ENCODE data around the gene RYR2. TPM values are rescaled to one million over a fixed set of nuclear protein-coding genes. Genes with fewer than 3 reads are reported as not detected.

RYR2 gene
- total and polyA plus RNA-seq, 2 experiments from 2014 or later = not detected

- H2AFZ ChIP-seq = no peak overlapping the region
- in situ Hi-C loops (cut with MboI) = no loop called here
Measured at GRCh38 chr1:236997882-236998281, 44.1 kb upstream of the RYR2 start.

DNA sequence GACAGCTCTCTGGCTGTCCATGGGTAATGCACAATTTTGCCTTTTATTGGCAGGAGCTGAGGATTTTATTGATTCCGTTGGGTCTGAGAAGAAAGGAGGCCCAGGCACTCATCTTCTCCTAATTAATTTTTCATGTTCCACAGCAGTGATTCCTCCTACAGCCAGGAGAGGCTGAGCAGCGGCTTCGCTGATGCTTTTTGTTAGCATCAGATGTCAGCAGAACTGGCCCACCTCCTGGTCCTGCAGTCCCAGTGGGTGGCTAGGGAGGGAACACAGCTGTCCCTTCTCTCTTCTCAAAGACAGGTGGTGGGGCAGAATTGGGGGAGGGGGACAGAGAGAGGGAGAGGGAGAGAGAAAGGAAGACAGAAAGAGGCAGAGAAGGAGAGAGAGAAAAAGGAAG is 43.4 kb upstream of the RYR2 start:
- Histone ChIP-seq H3K27ac (no peak overlapping the region), H3K79me2 (ENCODE audit: insufficient read depth) (no peaks in the 10 kb centered on the region), H3K27me3 (replicated peaks; ENCODE audit: insufficient read depth) (no peaks in the 10 kb centered on the region), H3K4me3 (no peak overlapping the region), H3K9ac (no peak overlapping the region), H3K9me2 (ENCODE audit: insufficient read depth) (no peaks in the 10 kb centered on the region), H3K9me3 (ENCODE audit: low read depth) (no peaks in the 10 kb centered on the region), H3K4me2 (ENCODE audit: unreplicated experiment) (no peak overlapping the region), H2AFZ (no peak overlapping the region), H3F3A (ENCODE audit: insufficient read depth) (no peaks in the 10 kb centered on the region), H4K20me1 (ENCODE audit: insufficient read depth) (no peaks in the 10 kb centered on the region), H3K4me1 (ENCODE audit: insufficient read depth) (no peaks in the 10 kb centered on the region), H3K36me3 (ENCODE audit: low read depth) (no peaks in the 10 kb centered on the region)
- TF ChIP-seq EZH2 (IDR thresholded peaks at IDR 0.05; ENCODE audit: insufficient read depth, poor library complexity, severe bottlenecking) (no peak), EZH2phosphoT487 (IDR thresholded peaks at IDR 0.05; ENCODE audit: insufficient read depth, low read depth) (no peak)
- no peak for DNase-seq
- in situ Hi-C loops (cut with MboI) = no loop called here
- 3 to 6% methylated on average over 3 of the region's 3 CpGs for WGBS, 2 experiments (ENCODE audit: low coverage in 1 of 2, low lambda C conversion rate in 2 of 2, missing lambda C conversion rate in 2 of 2)

More at GRCh38 chr1:236997882-236998281, 44.1 kb upstream of the RYR2 start:
- H4K20me1 ChIP-seq (ENCODE audit: insufficient read depth) = no peaks in the 10 kb centered on the region
- H3K79me2 ChIP-seq (ENCODE audit: insufficient read depth) = no peaks in the 10 kb centered on the region
- no peaks in the 10 kb centered on the region for H3K4me1 ChIP-seq (ENCODE audit: insufficient read depth)
- no peaks in the 10 kb centered on the region for H3K9me3 ChIP-seq (ENCODE audit: low read depth)
- H3K9me2 ChIP-seq (ENCODE audit: insufficient read depth) = no peaks in the 10 kb centered on the region
- H3F3A ChIP-seq (ENCODE audit: insufficient read depth) = no peaks in the 10 kb centered on the region
- H3K27me3 ChIP-seq (replicated peaks; ENCODE audit: insufficient read depth) = no peaks in the 10 kb centered on the region
- 38 to 45% methylated on average over 11 to 12 of the region's 12 CpGs for WGBS, 2 experiments (ENCODE audit: low coverage in 1 of 2, low lambda C conversion rate in 2 of 2, missing lambda C conversion rate in 2 of 2)
- DNase-seq = no peak
- H3K4me2 ChIP-seq (ENCODE audit: unreplicated experiment) = no peak overlapping the region
- H3K36me3 ChIP-seq (ENCODE audit: low read depth) = no peaks in the 10 kb centered on the region
- H3K9ac ChIP-seq = no peak overlapping the region
- TF ChIP-seq EZH2phosphoT487 (IDR thresholded peaks at IDR 0.05; ENCODE audit: insufficient read depth, low read depth) (no peak), EZH2 (IDR thresholded peaks at IDR 0.05; ENCODE audit: insufficient read depth, poor library complexity, severe bottlenecking) (no peak)
- H3K27ac ChIP-seq = no peak overlapping the region
- no peak overlapping the region for H3K4me3 ChIP-seq

DNA sequence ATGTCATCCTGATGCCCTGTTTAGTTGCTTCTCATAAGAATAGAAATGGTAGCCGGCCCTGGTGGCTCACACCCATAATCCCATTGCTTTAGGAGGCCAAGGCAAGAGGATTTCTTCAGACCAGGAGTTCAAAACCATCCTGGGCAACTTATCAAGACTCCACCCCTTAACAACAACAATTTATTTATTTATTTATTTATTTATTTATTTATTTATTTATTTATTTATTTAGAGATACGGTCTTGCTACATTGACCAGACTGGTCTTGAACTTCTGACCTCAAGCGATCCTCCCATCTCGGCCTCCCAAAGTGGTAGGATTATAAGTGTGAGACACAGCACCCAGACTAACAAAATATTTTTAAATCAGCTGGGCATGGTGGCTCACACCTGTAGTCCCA is 41.8 kb upstream of the RYR2 start:
- Histone ChIP-seq H3K9me2 (ENCODE audit: insufficient read depth) (no peaks in the 10 kb centered on the region), H3K4me2 (ENCODE audit: unreplicated experiment) (no peak overlapping the region), H3K36me3 (ENCODE audit: low read depth) (no peaks in the 10 kb centered on the region), H3K9me3 (ENCODE audit: low read depth) (no peaks in the 10 kb centered on the region), H3K4me1 (ENCODE audit: insufficient read depth) (no peaks in the 10 kb centered on the region), H2AFZ (no peak overlapping the region), H3K79me2 (ENCODE audit: insufficient read depth) (no peaks in the 10 kb centered on the region), H4K20me1 (ENCODE audit: insufficient read depth) (no peaks in the 10 kb centered on the region), H3K27me3 (replicated peaks; ENCODE audit: insufficient read depth) (no peaks in the 10 kb centered on the region), H3K9ac (no peak overlapping the region), H3F3A (ENCODE audit: insufficient read depth) (no peaks in the 10 kb centered on the region), H3K4me3 (no peak overlapping the region), H3K27ac (no peak overlapping the region)
- no peak for TF ChIP-seq EZH2phosphoT487 (IDR thresholded peaks at IDR 0.05; ENCODE audit: insufficient read depth, low read depth)
- no peak for TF ChIP-seq EZH2 (IDR thresholded peaks at IDR 0.05; ENCODE audit: insufficient read depth, poor library complexity, severe bottlenecking)
- in situ Hi-C loops (cut with MboI) = no loop called here
- 55 to 62% methylated on average over 4 of the region's 4 CpGs for WGBS, 2 experiments (ENCODE audit: low coverage in 1 of 2, low lambda C conversion rate in 2 of 2, missing lambda C conversion rate in 2 of 2)
- no peak for DNase-seq

DNA sequence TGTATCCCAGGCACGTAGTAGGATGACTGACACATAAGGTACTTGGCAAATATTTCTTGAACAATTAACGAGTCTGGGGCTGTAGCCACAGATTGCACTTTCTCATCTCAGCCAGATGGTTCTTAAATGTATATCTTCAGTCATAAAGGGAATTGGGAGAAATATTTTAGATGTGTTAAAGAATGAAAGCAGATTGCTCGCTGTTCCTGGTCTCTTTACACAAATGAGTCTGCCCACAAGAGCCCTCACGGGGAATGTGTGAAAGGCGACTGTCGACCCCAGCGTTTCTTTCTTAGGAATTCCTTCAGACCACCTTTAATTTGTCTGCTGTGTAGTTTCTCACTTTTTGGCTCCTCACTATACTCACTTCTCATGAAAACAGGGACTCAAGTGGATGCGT is 38.5 kb upstream of the RYR2 start:
- in situ Hi-C loops (cut with MboI) = no loop called here
- Histone ChIP-seq H4K20me1 (ENCODE audit: insufficient read depth) (no peaks in the 10 kb centered on the region), H3F3A (ENCODE audit: insufficient read depth) (no peaks in the 10 kb centered on the region), H3K79me2 (ENCODE audit: insufficient read depth) (no peaks in the 10 kb centered on the region), H3K27me3 (replicated peaks; ENCODE audit: insufficient read depth) (no peaks in the 10 kb centered on the region), H3K9me3 (ENCODE audit: low read depth) (no peaks in the 10 kb centered on the region), H3K9me2 (ENCODE audit: insufficient read depth) (no peaks in the 10 kb centered on the region), H3K4me2 (ENCODE audit: unreplicated experiment) (no peak overlapping the region), H3K36me3 (ENCODE audit: low read depth) (no peaks in the 10 kb centered on the region), H2AFZ (no peak overlapping the region), H3K27ac (no peak overlapping the region), H3K9ac (no peak overlapping the region), H3K4me3 (no peak overlapping the region), H3K4me1 (ENCODE audit: insufficient read depth) (no peaks in the 10 kb centered on the region)
- no peak for DNase-seq
- WGBS, 2 experiments (ENCODE audit: low coverage in 1 of 2, low lambda C conversion rate in 2 of 2, missing lambda C conversion rate in 2 of 2) = 39 to 42% methylated on average over 8 of the region's 8 CpGs
- TF ChIP-seq EZH2 (IDR thresholded peaks at IDR 0.05; ENCODE audit: insufficient read depth, poor library complexity, severe bottlenecking) = no peak
- no peak for TF ChIP-seq EZH2phosphoT487 (IDR thresholded peaks at IDR 0.05; ENCODE audit: insufficient read depth, low read depth)

DNA sequence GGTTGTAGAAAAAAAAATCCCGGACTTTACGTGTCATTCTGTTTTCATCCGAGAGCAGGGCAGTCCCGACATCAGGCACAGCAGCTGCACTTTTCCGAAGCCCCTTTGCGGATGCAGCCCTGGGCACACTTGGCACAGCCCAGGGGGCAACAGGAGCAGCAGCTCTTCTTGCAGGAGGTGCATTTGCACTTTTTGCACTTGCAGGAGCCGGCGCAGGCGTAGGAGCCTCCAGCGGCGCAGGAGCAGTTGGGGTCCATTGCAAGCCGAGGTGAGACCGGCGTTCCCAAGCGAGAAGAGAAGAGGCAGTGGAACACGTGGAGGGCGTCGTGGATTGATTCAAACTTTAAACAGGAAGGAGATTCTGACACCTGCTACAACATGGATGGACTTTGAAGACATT is 37.9 kb upstream of the RYR2 start, which contains the start of gene MT1HL1:
Gene MT1HL1, minus strand, starts transcription at position 326 of the 400 bp plus-strand sequence. Its CDS starts 69 bp downstream, at position 257.
- Histone ChIP-seq H3K4me1 (ENCODE audit: insufficient read depth) (no peaks in the 10 kb centered on the region), H3F3A (ENCODE audit: insufficient read depth) (no peaks in the 10 kb centered on the region), H3K9ac (no peak within 1 kb of the TSS), H3K36me3 (ENCODE audit: low read depth) (no peaks in the 10 kb centered on the region), H3K79me2 (ENCODE audit: insufficient read depth) (no peaks in the 10 kb centered on the region), H3K27ac (no peak within 1 kb of the TSS), H3K9me3 (ENCODE audit: low read depth) (no peaks in the 10 kb centered on the region), H3K27me3 (replicated peaks; ENCODE audit: insufficient read depth) (no peaks in the 10 kb centered on the region), H3K4me2 (ENCODE audit: unreplicated experiment) (no peak within 1 kb of the TSS), H3K9me2 (ENCODE audit: insufficient read depth) (no peaks in the 10 kb centered on the region), H3K4me3 (no peak within 1 kb of the TSS), H4K20me1 (ENCODE audit: insufficient read depth) (no peaks in the 10 kb centered on the region), H2AFZ (no peak within 1 kb of the TSS)
- DNase-seq = no peak
- WGBS, 2 experiments (ENCODE audit: low coverage in 1 of 2, low lambda C conversion rate in 2 of 2, missing lambda C conversion rate in 2 of 2) = 59 to 60% methylated on average over 18 of the region's 18 CpGs
- in situ Hi-C loops (cut with MboI) = no loop called here
- no peak for TF ChIP-seq EZH2phosphoT487 (IDR thresholded peaks at IDR 0.05; ENCODE audit: insufficient read depth, low read depth)
- no peak for TF ChIP-seq EZH2 (IDR thresholded peaks at IDR 0.05; ENCODE audit: insufficient read depth, poor library complexity, severe bottlenecking)
